ENCODE measurements around the gene CBLB. TPM values are rescaled to one million over a fixed set of nuclear protein-coding genes. Genes with fewer than 3 reads are reported as not detected.

Gene CBLB
- total and polyA plus RNA-seq, 9 donors, result 19.5 to 31.4 (median 21.0) TPM

GRCh38 chr3:105618556-105618955 is 250.3 kb downstream of the CBLB start:
- Histone ChIP-seq H3K4me3 (ENCODE audit: low read length) (no peak overlapping the region), H3K4me1 (ENCODE audit: control insufficient read depth, insufficient read depth, low read length) (no peaks in the 10 kb centered on the region), H3K27me3 (ENCODE audit: control insufficient read depth, insufficient read depth, low read length) (no peaks in the 10 kb centered on the region), H3K9me3 (replicated peaks; ENCODE audit: control insufficient read depth, low read depth, low read length) (no peaks in the 10 kb centered on the region), H3K27ac (ENCODE audit: low read length) (no peak overlapping the region), H3K36me3 (ENCODE audit: control insufficient read depth, insufficient read depth, low read length) (no peaks in the 10 kb centered on the region)
- DNase-seq, result no peak
- WGBS (ENCODE audit: insufficient coverage), result 63% methylated on average over 3 of the region's 5 CpGs

- DNase-seq, result peak; percentile 67
- Histone ChIP-seq H3K4me1 (ENCODE audit: control insufficient read depth, insufficient read depth, low read length) (peaks cover 8% of the 10 kb centered on the region), H3K9me3 (replicated peaks; ENCODE audit: control insufficient read depth, low read depth, low read length) (no peaks in the 10 kb centered on the region), H3K4me3 (ENCODE audit: low read length) (no peak overlapping the region), H3K27me3 (ENCODE audit: control insufficient read depth, insufficient read depth, low read length) (no peaks in the 10 kb centered on the region), H3K27ac (ENCODE audit: low read length) (no peak overlapping the region), H3K36me3 (ENCODE audit: control insufficient read depth, insufficient read depth, low read length) (no peaks in the 10 kb centered on the region)
- WGBS (ENCODE audit: insufficient coverage), result 29% methylated on average over 3 of the region's 5 CpGs
Measured at GRCh38 chr3:105616374-105617121, 252.3 kb downstream of the CBLB start.

GRCh38 chr3:105615814-105616213 is 253.0 kb downstream of the CBLB start:
- no peaks in the 10 kb centered on the region for H3K27me3 ChIP-seq (ENCODE audit: control insufficient read depth, insufficient read depth, low read length)
- H3K4me3 ChIP-seq (ENCODE audit: low read length), result no peak overlapping the region
- no peak overlapping the region for H3K27ac ChIP-seq (ENCODE audit: low read length)
- no peaks in the 10 kb centered on the region for H3K9me3 ChIP-seq (replicated peaks; ENCODE audit: control insufficient read depth, low read depth, low read length)
- peaks cover 8% of the 10 kb centered on the region for H3K4me1 ChIP-seq (ENCODE audit: control insufficient read depth, insufficient read depth, low read length)
- no peak for DNase-seq
- no peaks in the 10 kb centered on the region for H3K36me3 ChIP-seq (ENCODE audit: control insufficient read depth, insufficient read depth, low read length)
- WGBS (ENCODE audit: insufficient coverage), result 80% methylated on average over 1 of the region's 3 CpGs

- peak; percentile 21 for DNase-seq
- H3K36me3 ChIP-seq (ENCODE audit: control insufficient read depth, insufficient read depth, low read length), result no peaks in the 10 kb centered on the region
- H3K27me3 ChIP-seq (ENCODE audit: control insufficient read depth, insufficient read depth, low read length), result no peaks in the 10 kb centered on the region
- no peak overlapping the region for H3K27ac ChIP-seq (ENCODE audit: low read length)
- H3K9me3 ChIP-seq (replicated peaks; ENCODE audit: control insufficient read depth, low read depth, low read length), result no peaks in the 10 kb centered on the region
- H3K4me1 ChIP-seq (ENCODE audit: control insufficient read depth, insufficient read depth, low read length), result peaks cover 8% of the 10 kb centered on the region
- no peak overlapping the region for H3K4me3 ChIP-seq (ENCODE audit: low read length)
Measured at GRCh38 chr3:105614288-105615030, 254.4 kb downstream of the CBLB start.

DNA sequence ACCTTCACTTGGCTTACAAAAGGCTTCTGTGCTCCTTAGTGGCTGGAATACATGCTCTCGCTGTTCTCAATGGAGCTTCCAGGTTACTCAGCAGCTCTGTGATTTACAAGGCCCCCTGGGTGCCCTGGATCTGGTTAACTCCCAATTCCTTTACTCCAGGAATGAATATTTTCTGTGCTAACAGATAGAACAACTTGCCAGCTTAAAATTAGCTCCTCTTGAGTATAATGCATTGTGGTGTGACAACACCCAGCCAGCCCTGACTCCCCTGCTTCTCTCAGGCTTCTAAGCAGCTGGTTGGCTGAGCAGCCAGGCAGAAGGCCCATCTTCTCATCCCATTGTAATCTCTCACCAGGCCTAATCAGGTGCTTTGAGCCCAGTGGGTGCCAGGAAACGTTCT is 255.7 kb downstream of the CBLB start:
- no peaks in the 10 kb centered on the region for H3K36me3 ChIP-seq (ENCODE audit: control insufficient read depth, insufficient read depth, low read length)
- H3K27ac ChIP-seq (ENCODE audit: low read length), result no peak overlapping the region
- H3K4me1 ChIP-seq (ENCODE audit: control insufficient read depth, insufficient read depth, low read length), result peaks cover 8% of the 10 kb centered on the region
- no peak overlapping the region for H3K4me3 ChIP-seq (ENCODE audit: low read length)
- WGBS (ENCODE audit: insufficient coverage), result 31% methylated on average over 2 of the region's 2 CpGs
- DNase-seq, result peak; percentile 33
- no peaks in the 10 kb centered on the region for H3K27me3 ChIP-seq (ENCODE audit: control insufficient read depth, insufficient read depth, low read length)
- H3K9me3 ChIP-seq (replicated peaks; ENCODE audit: control insufficient read depth, low read depth, low read length), result no peaks in the 10 kb centered on the region

GRCh38 chr3:105611304-105612192 is 257.3 kb downstream of the CBLB start:
- H3K27me3 ChIP-seq (ENCODE audit: control insufficient read depth, insufficient read depth, low read length), result no peaks in the 10 kb centered on the region
- 100% methylated on average over 2 of the region's 5 CpGs for WGBS (ENCODE audit: insufficient coverage)
- no peak overlapping the region for H3K27ac ChIP-seq (ENCODE audit: low read length)
- no peak for DNase-seq
- H3K4me1 ChIP-seq (ENCODE audit: control insufficient read depth, insufficient read depth, low read length), result peaks cover 8% of the 10 kb centered on the region
- no peak overlapping the region for H3K4me3 ChIP-seq (ENCODE audit: low read length)
- H3K36me3 ChIP-seq (ENCODE audit: control insufficient read depth, insufficient read depth, low read length), result no peaks in the 10 kb centered on the region
- H3K9me3 ChIP-seq (replicated peaks; ENCODE audit: control insufficient read depth, low read depth, low read length), result no peaks in the 10 kb centered on the region

- H3K4me3 ChIP-seq (ENCODE audit: low read length), result no peak overlapping the region
- 98% methylated on average over 4 of the region's 4 CpGs for WGBS (ENCODE audit: insufficient coverage)
- H3K36me3 ChIP-seq (ENCODE audit: control insufficient read depth, insufficient read depth, low read length), result no peaks in the 10 kb centered on the region
Measured at GRCh38 chr3:105610473-105610872, 258.3 kb downstream of the CBLB start.

GRCh38 chr3:105608623-105609022 is 260.2 kb downstream of the CBLB start:
- no peak overlapping the region for H3K27ac ChIP-seq (ENCODE audit: low read length)
- no peak overlapping the region for H3K4me3 ChIP-seq (ENCODE audit: low read length)
- H3K9me3 ChIP-seq (replicated peaks; ENCODE audit: control insufficient read depth, low read depth, low read length), result no peaks in the 10 kb centered on the region
- no peaks in the 10 kb centered on the region for H3K36me3 ChIP-seq (ENCODE audit: control insufficient read depth, insufficient read depth, low read length)
- H3K27me3 ChIP-seq (ENCODE audit: control insufficient read depth, insufficient read depth, low read length), result no peaks in the 10 kb centered on the region
- WGBS (ENCODE audit: insufficient coverage), result 31% methylated on average over 13 of the region's 17 CpGs
- DNase-seq, result peak; percentile 54
- peaks cover 8% of the 10 kb centered on the region for H3K4me1 ChIP-seq (ENCODE audit: control insufficient read depth, insufficient read depth, low read length)

More at GRCh38 chr3:105610473-105610872, 258.3 kb downstream of the CBLB start:
- Histone ChIP-seq H3K4me1 (ENCODE audit: control insufficient read depth, insufficient read depth, low read length) (peaks cover 8% of the 10 kb centered on the region), H3K27ac (ENCODE audit: low read length) (no peak overlapping the region), H3K9me3 (replicated peaks; ENCODE audit: control insufficient read depth, low read depth, low read length) (no peaks in the 10 kb centered on the region), H3K27me3 (ENCODE audit: control insufficient read depth, insufficient read depth, low read length) (no peaks in the 10 kb centered on the region)
- no peak for DNase-seq

DNA sequence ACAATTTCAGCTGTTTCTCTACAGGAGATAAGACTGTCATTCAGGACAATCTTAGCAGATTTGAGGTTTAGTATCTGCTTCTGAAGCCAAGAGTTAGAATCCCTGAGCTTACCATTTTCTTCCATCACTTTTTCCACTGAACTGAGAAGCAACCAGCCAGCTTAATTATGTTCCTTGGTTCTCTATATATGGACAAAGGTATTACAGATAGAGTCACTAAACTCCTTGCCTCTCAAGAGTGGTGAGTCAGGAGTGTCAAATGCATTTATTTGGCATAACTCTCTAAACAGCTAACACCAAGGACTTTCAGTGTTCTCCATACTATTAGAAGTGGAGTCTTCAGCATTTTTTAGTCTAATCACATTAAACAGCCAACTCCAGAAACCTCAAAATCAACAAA is 262.8 kb downstream of the CBLB start:
- Histone ChIP-seq H3K36me3 (ENCODE audit: control insufficient read depth, insufficient read depth, low read length) (no peaks in the 10 kb centered on the region), H3K27me3 (ENCODE audit: control insufficient read depth, insufficient read depth, low read length) (no peaks in the 10 kb centered on the region), H3K4me3 (ENCODE audit: low read length) (no peak overlapping the region), H3K4me1 (ENCODE audit: control insufficient read depth, insufficient read depth, low read length) (no peaks in the 10 kb centered on the region), H3K9me3 (replicated peaks; ENCODE audit: control insufficient read depth, low read depth, low read length) (no peaks in the 10 kb centered on the region), H3K27ac (ENCODE audit: low read length) (no peak overlapping the region)
- no peak for DNase-seq

Data from muscle of leg (tissue), 11 donors.